B cell (primary cell): Measurements from ENCODE around the gene CACNA2D2. TPM values are rescaled to one million over a fixed set of nuclear protein-coding genes. Genes with fewer than 3 reads are reported as not detected.

ENCODE experiments used
- ATAC-seq: fragments of 200-7000 bp; cut with Tn5 transposase; one replicate; pipeline ENCODE4 v1.10.0; 2021; ENCODE audit warnings: low read depth, mild to moderate bottlenecking, moderate number of reproducible peaks, moderate library complexity
- CTCF ChIA-PET: fragments of 350-600 bp; sonication (Branson Sonifier 250); formaldehyde crosslinking; loops from one replicate; lab custom pipeline; 2021; ENCODE audit warnings: antibody characterized with exemption, inconsistent platforms; lab: Charles Lee
- POLR2A ChIA-PET: fragments of 350-600 bp; sonication (Branson Sonifier 250); formaldehyde crosslinking; loops from one replicate; lab custom pipeline; 2021; ENCODE audit warnings: antibody characterized with exemption; lab: Charles Lee
- DNase-seq: peaks from one replicate; pipeline ENCODE4 v3.0.0; 2013
- H2AFZ ChIP-seq: 2 replicates; pipeline ENCODE4 v1.6.1; 2012; ENCODE audit warnings: mild to moderate bottlenecking, low read depth, low read length; ENCODE audit not compliant: insufficient read depth, poor library complexity, severe bottlenecking
- H3K27ac ChIP-seq, 2 donors: 1 replicate in 1 of 2; 2 replicates in 1 of 2; pipeline ENCODE4 v1.5.1; 2012 to 2013; ENCODE audit warnings: low read length in 2 of 2, mild to moderate bottlenecking in 2 of 2, moderate library complexity in 1 of 2
- H3K27me3 ChIP-seq, 4 experiments: fragments of 200-600 bp in 1 of 4; sonication (generic) in 1 of 4; replicated peaks in 1 of 4; 1 replicate in 2 of 4; 2 replicates in 2 of 4; pipeline versions ENCODE4 v1.6.1 to v1.7.0; 2013 to 2016; ENCODE audit warnings: low read length in 3 of 4, mild to moderate bottlenecking in 2 of 4, mixed read lengths in 1 of 4, moderate library complexity in 1 of 4; ENCODE audit not compliant: insufficient read depth in 4 of 4, control insufficient read depth in 3 of 4; ENCODE audit errors: control extremely low read depth in 1 of 4
- H3K36me3 ChIP-seq, 2 experiments: replicated peaks in 1 of 2; 1 replicate in 1 of 2; 2 replicates in 1 of 2; pipeline versions ENCODE4 v1.6.1 to v1.7.1; 2013; ENCODE audit warnings: low read length in 1 of 2; ENCODE audit not compliant: insufficient read depth in 2 of 2, control insufficient read depth in 1 of 2; ENCODE audit errors: control extremely low read depth in 1 of 2, extremely low read depth in 1 of 2
- H3K4me1 ChIP-seq, 2 donors: fragments of 200-600 bp in 1 of 2; sonication (generic) in 1 of 2; 1 replicate in 1 of 2; 2 replicates in 1 of 2; pipeline versions ENCODE4 v1.5.1 to v1.6.1; 2013 to 2017; ENCODE audit warnings: low read length in 2 of 2; ENCODE audit not compliant: control insufficient read depth in 2 of 2, insufficient read depth in 2 of 2
- H3K4me2 ChIP-seq: replicated peaks from 2 replicates; pipeline ENCODE3; 2012; ENCODE audit warnings: mild to moderate bottlenecking, low read depth, low read length; ENCODE audit not compliant: poor library complexity, severe bottlenecking
- H3K4me3 ChIP-seq, 5 experiments: fragments of 200-600 bp in 1 of 5; sonication (generic) in 1 of 5; 1 replicate in 3 of 5; 2 replicates in 2 of 5; pipeline versions ENCODE4 v1.5.1 to v1.7.0; 2011 to 2016; ENCODE audit warnings: low read length in 4 of 5, mild to moderate bottlenecking in 4 of 5, low read depth in 2 of 5, control low read depth in 1 of 5, moderate library complexity in 1 of 5; ENCODE audit not compliant: insufficient read depth in 1 of 5; ENCODE audit errors: control extremely low read depth in 1 of 5, extremely low read depth in 1 of 5
- H3K79me2 ChIP-seq: fragments of 200-600 bp; sonication (generic); one replicate; pipeline ENCODE4 v1.6.0; 2016; ENCODE audit warnings: low read length; ENCODE audit not compliant: control insufficient read depth, insufficient read depth
- H3K9ac ChIP-seq: fragments of 200-600 bp; sonication (generic); 2 replicates; pipeline ENCODE4 v1.6.1; 2017; ENCODE audit warnings: mild to moderate bottlenecking, low read length, moderate library complexity
- H3K9me3 ChIP-seq, 3 donors: one replicate each; pipeline versions ENCODE4 v1.6.1 to v1.7.1; 2013; ENCODE audit warnings: low read length in 2 of 3; ENCODE audit not compliant: control insufficient read depth in 2 of 3, insufficient read depth in 1 of 3; ENCODE audit errors: control extremely low read depth in 1 of 3
- H4K20me1 ChIP-seq: 2 replicates; pipeline ENCODE4 v1.6.0; 2012; ENCODE audit warnings: mild to moderate bottlenecking, low read length; ENCODE audit not compliant: insufficient read depth, control insufficient read depth, poor library complexity, severe bottlenecking
- H3K27ac Mint-ChIP-seq: one replicate; pipeline ENCODE4 v1.8.0; 2021; ENCODE audit warnings: mixed read lengths
- H3K27me3 Mint-ChIP-seq: one replicate; pipeline ENCODE4 v1.8.0; 2021; ENCODE audit warnings: mixed read lengths
- H3K4me1 Mint-ChIP-seq: one replicate; pipeline ENCODE4 v1.8.0; 2021; ENCODE audit warnings: mixed read lengths
- H3K4me3 Mint-ChIP-seq: one replicate; pipeline ENCODE4 v1.8.0; 2021; ENCODE audit warnings: mixed read lengths
- H3K9me3 Mint-ChIP-seq: one replicate; pipeline ENCODE4 v1.8.0; 2022; ENCODE audit warnings: mixed read lengths; ENCODE audit not compliant: insufficient read depth
- CTCF ChIP-seq: fragments of 200-600 bp; IDR thresholded peaks from one replicate; pipeline ENCODE4 v1.8.0; 2022; ENCODE audit warnings: antibody characterized with exemption, mild to moderate bottlenecking
- EZH2 ChIP-seq: IDR thresholded peaks from 2 replicates; pipeline ENCODE4 v1.6.1; 2012; ENCODE audit warnings: borderline replicate concordance, low read depth, mild to moderate bottlenecking, moderate library complexity, low read length; ENCODE audit not compliant: insufficient read depth, poor library complexity, severe bottlenecking
- WGBS: methylation state at CpG from one replicate; pipeline ENCODE4 v1.1.5; 2013; ENCODE audit warnings: missing lambda C conversion rate; ENCODE audit not compliant: insufficient coverage; 5-methylcytosine and 5-hydroxymethylcytosine counted together
- intact Hi-C: fragments of 100-400 bp; cut with micrococcal nuclease; formaldehyde crosslinking; loops from one replicate; pipeline ENCODE4 v1.10.0; 2022
- polyA plus RNA-seq: library from polyadenylated mRNA; depleted of rRNA; stranded (reverse); fragments of >200 nt; gene quantifications from 2 replicates; pipeline ENCODE4 v1.2.3, GENCODE V29; 2012
- total RNA-seq, 2 donors: library from RNA; stranded (reverse); fragments of 120-200 nt in 1 of 2; gene quantifications; 1 replicate in 1 of 2; 2 replicates in 1 of 2; pipeline versions ENCODE4 v1.2.3 to v1.2.4, GENCODE V29; 2013 to 2022

The CACNA2D2 gene
- total and polyA plus RNA-seq, 2 donors (not counting 1 experiment from before 2014, with no cell fraction given): 0.69 to 1.2 TPM

- Histone ChIP-seq H4K20me1 (peaks cover 57% of the 10 kb centered on the region), H2AFZ (peak overlapping the region; percentile 94), H3K79me2 (peaks cover 62% of the 10 kb centered on the region), H3K27me3 (no peaks in the 10 kb centered on the region), H3K27ac (peak overlapping the region; percentile 85 to 93), H3K36me3 (peaks cover 0 to 48% of the 10 kb centered on the region in 2 experiments), H3K4me1 (peaks cover 31 to 47% of the 10 kb centered on the region in 2 donors), H3K4me2 (peak overlapping the region; percentile 99), H3K9me3 (no peaks in the 10 kb centered on the region), H3K4me3 (peak overlapping the region; percentile 71 to 98 (median 91)), H3K9ac (peak overlapping the region; percentile 99)
- no peak for ATAC-seq
- no peak for TF ChIP-seq CTCF
- TF ChIP-seq EZH2: no peak
- intact Hi-C loops: loop anchor here (1.0 to 2.0 kb wide), 3 partner anchors 13 to 22 kb away; partner anchors contain the start of gene TUSC2
- peaks cover 52% of the 10 kb centered on the region for H3K4me1 Mint-ChIP-seq
- peak overlapping the region; percentile 100 for H3K27ac Mint-ChIP-seq
- POLR2A ChIA-PET: interaction anchor here (1.3 to 7.4 kb wide), 8 partner anchors 9 to 219 kb away, joined by 4 to 96 read pairs (median 9); partner anchors contain the start of genes C3orf18, HEMK1, HYAL3 and NAA80
- peak overlapping the region; percentile 99 for H3K4me3 Mint-ChIP-seq
- CTCF ChIA-PET: interaction anchor here (0.7 to 5.3 kb wide), 12 partner anchors 10 to 303 kb away, joined by 3 to 104 read pairs (median 4); partner anchors contain the start of genes HEMK1, HYAL3, NAA80 and RASSF1
- 15% methylated on average over 7 of the region's 7 CpGs for WGBS
- H3K9me3 Mint-ChIP-seq: no peaks in the 10 kb centered on the region
- DNase-seq: no peak
- H3K27me3 Mint-ChIP-seq: no peaks in the 10 kb centered on the region
Observed at GRCh38 chr3:50350213-50350526, 153.3 kb downstream of the CACNA2D2 start.

- POLR2A ChIA-PET: interaction anchor here (0.5 to 1.2 kb wide), 4 partner anchors 8 to 72 kb away, joined by 3 to 6 read pairs (median 4); no protein-coding TSS in a partner anchor
- Mint-ChIP-seq H3K4me1 (peaks cover 54% of the 10 kb centered on the region), H3K27me3 (no peaks in the 10 kb centered on the region), H3K9me3 (no peaks in the 10 kb centered on the region), H3K4me3 (no peak overlapping the region), H3K27ac (peak overlapping the region; percentile 65)
- peaks cover 32% of the 10 kb centered on the region for H4K20me1 ChIP-seq
- intact Hi-C loops: loop anchor here (1.0 to 5.0 kb wide), 2 partner anchors 203 to 265 kb away; partner anchors contain the start of gene CISH
- TF ChIP-seq EZH2: no peak
- peak; percentile 72 for TF ChIP-seq CTCF
- peaks cover 50% of the 10 kb centered on the region for H3K79me2 ChIP-seq
- peaks cover 32 to 50% of the 10 kb centered on the region in 2 donors for H3K4me1 ChIP-seq
- peak overlapping the region in 1 of 2 donors; percentile 51 for H3K27ac ChIP-seq
- CTCF ChIA-PET: interaction anchor here (0.6 to 5.3 kb wide), 22 partner anchors 10 to 928 kb away, joined by 3 to 104 read pairs (median 3); partner anchors contain the start of genes CISH, HEMK1, HYAL3 and IFRD2
- no peaks in the 10 kb centered on the region for H3K27me3 ChIP-seq
- no peak overlapping the region for H2AFZ ChIP-seq
- 98% methylated on average over 4 of the region's 14 CpGs for WGBS
- no peaks in the 10 kb centered on the region for H3K9me3 ChIP-seq
- H3K9ac ChIP-seq: no peak overlapping the region
- H3K4me3 ChIP-seq: no peak overlapping the region
- ATAC-seq: peak; percentile 18
- peaks cover 0 to 22% of the 10 kb centered on the region in 2 experiments for H3K36me3 ChIP-seq
- H3K4me2 ChIP-seq: no peak overlapping the region
- DNase-seq: peak; percentile 87
Observed at GRCh38 chr3:50347187-50347813, 156.1 kb downstream of the CACNA2D2 start.
